HepG2 (cell line): ENCODE data around the gene OR1S2. TPM values are rescaled to one million over a fixed set of nuclear protein-coding genes. Genes with fewer than 3 reads are reported as not detected.
A peak's percentile ranks its signal among the peaks of the same experiment; 100 is the strongest.

Experiments
- BRCA1 ChIP-seq: sonication (generic); formaldehyde crosslinking; IDR thresholded peaks from 2 replicates; pipeline ENCODE4 v1.4.0; 2020; ENCODE audit warnings: missing genetic modification reagents
- ELF1 ChIP-seq: sonication (generic); formaldehyde crosslinking; IDR thresholded peaks from 2 replicates; pipeline ENCODE4 v1.4.0; 2020; ENCODE audit warnings: missing genetic modification reagents
- HNF1A ChIP-seq, 2 experiments: sonication (generic) in 1 of 2; formaldehyde crosslinking in 1 of 2; IDR thresholded peaks; 2 replicates each; pipeline versions ENCODE4 v1.4.0 to v1.6.1; 2016 to 2020; ENCODE audit warnings: borderline replicate concordance in 1 of 2, low read depth in 1 of 2, mild to moderate bottlenecking in 1 of 2, missing genetic modification reagents in 1 of 2
- MLXIP ChIP-seq: sonication (generic); formaldehyde crosslinking; IDR thresholded peaks from 2 replicates; pipeline ENCODE4 v1.9.0; 2021; ENCODE audit warnings: missing genetic modification reagents, borderline replicate concordance
- NCOA1 ChIP-seq: sonication (generic); formaldehyde crosslinking; IDR thresholded peaks from 2 replicates; pipeline ENCODE4 v1.9.0; 2021; ENCODE audit warnings: missing genetic modification reagents
- TCF12 ChIP-seq, 2 experiments: fragments of 450-650 bp in 1 of 2; sonication (generic) in 1 of 2; formaldehyde crosslinking in 1 of 2; IDR thresholded peaks; 2 replicates each; pipeline versions ENCODE4 v1.6.1 to v1.8.0; 2017 to 2022; ENCODE audit warnings: antibody characterized with exemption in 1 of 2, mild to moderate bottlenecking in 1 of 2, missing genetic modification reagents in 1 of 2, moderate library complexity in 1 of 2
- ZEB1 ChIP-seq: IDR thresholded peaks from 2 replicates; pipeline ENCODE4 v1.6.1; 2012; ENCODE audit warnings: mild to moderate bottlenecking, low read depth, inconsistent platforms; ENCODE audit not compliant: insufficient replicate concordance
- ZMYM4 ChIP-seq: sonication (generic); formaldehyde crosslinking; IDR thresholded peaks from 2 replicates; pipeline ENCODE4 v1.8.1; 2023; ENCODE audit warnings: mild to moderate bottlenecking, missing genetic modification reagents
- ZNF253 ChIP-seq: sonication (generic); formaldehyde crosslinking; IDR thresholded peaks from 2 replicates; pipeline ENCODE4 v1.8.0; 2022; ENCODE audit warnings: mild to moderate bottlenecking, missing genetic modification reagents, borderline replicate concordance
- ZNF557 ChIP-seq: sonication (generic); formaldehyde crosslinking; IDR thresholded peaks from 2 replicates; pipeline ENCODE4 v1.4.0; 2020; ENCODE audit warnings: missing genetic modification reagents
- ZNF614 ChIP-seq: IDR thresholded peaks from 2 replicates; pipeline ENCODE4 v1.6.1; 2018; ENCODE audit warnings: missing biosample characterization, missing genetic modification reagents, inconsistent platforms, borderline replicate concordance
- ZNF780A ChIP-seq: sonication (generic); formaldehyde crosslinking; IDR thresholded peaks from 2 replicates; pipeline ENCODE4 v1.8.0; 2022; ENCODE audit warnings: mild to moderate bottlenecking, missing genetic modification reagents, moderate library complexity
- polyA plus RNA-seq, 8 experiments: library from polyadenylated mRNA; depleted of rRNA in 3 of 8; stranded (reverse) in 7 of 8; unstranded in 1 of 8; fragments of >200 nt; fragmentation: Illumina TruSeq in 4 of 8; extraction: Trizol in 4 of 8; gene quantifications; 2 replicates each; pipeline versions ENCODE4 v1.2.1 to v1.2.3, GENCODE V29; 2011 to 2016; ENCODE audit warnings: low read depth in 4 of 8, missing spikeins in 1 of 8, mixed read lengths in 1 of 8; ENCODE audit not compliant: insufficient read depth in 1 of 8
- total RNA-seq, 5 experiments: library from RNA; depleted of rRNA; stranded (reverse); fragments of >200 nt; fragmentation: Illumina TruSeq; extraction: Trizol; gene quantifications; 2 replicates each; pipeline ENCODE4 v1.2.3, GENCODE V29; 2016; ENCODE audit warnings: low read depth in 1 of 5
- TF ChIP-seq, protein P1 (sequence below): sonication (generic); formaldehyde crosslinking; IDR thresholded peaks from 2 replicates; pipeline ENCODE4 v1.5.0; 2020; ENCODE audit warnings: missing genetic modification reagents
- TF ChIP-seq, protein P2 (sequence below): sonication (generic); formaldehyde crosslinking; IDR thresholded peaks from 2 replicates; pipeline ENCODE4 v1.4.0; 2020; ENCODE audit warnings: mild to moderate bottlenecking, low read depth, missing genetic modification reagents
- TF ChIP-seq, protein P3 (sequence below): sonication (generic); formaldehyde crosslinking; IDR thresholded peaks from 2 replicates; pipeline ENCODE4 v1.8.0; 2023; ENCODE audit warnings: mild to moderate bottlenecking, missing genetic modification reagents

Gene OR1S2
- total and polyA plus RNA-seq, 2 of the 13 experiments (the other 11 are each of a cell fraction or from before 2014, with no cell fraction given), result not detected

GRCh38 chr11:58165504-58166106 lies 38.3 kb downstream of the OR1S2 start (continued):
- TF ChIP-seq HNF1A (IDR thresholded peaks at IDR 0.05; ENCODE audit: low read depth) (peak; percentile 72), HNF1A (CRISPR knock-in tag; IDR thresholded peaks at IDR 0.05; ENCODE audit: borderline replicate concordance) (peak; percentile 91), ZNF253 (CRISPR knock-in tag) (no peak), ELF1 (CRISPR knock-in tag) (no peak; the same call in 1 of the 2 replicates), TCF12 (IDR thresholded peaks at IDR 0.05) (no peak), TCF12 (CRISPR knock-in tag; IDR thresholded peaks at IDR 0.05) (no peak), NCOA1 (CRISPR knock-in tag) (peak; percentile 90), ZEB1 (peak; percentile 82), ZNF557 (CRISPR knock-in tag) (no peak), BRCA1 (no peak), ZNF614 (CRISPR knock-in tag) (no peak; the same call in 1 of the 2 replicates), ZNF780A (CRISPR knock-in tag) (no peak), ZMYM4 (peak; percentile 89), MLXIP (CRISPR knock-in tag) (no peak)
- TF ChIP-seq, protein P1, sequence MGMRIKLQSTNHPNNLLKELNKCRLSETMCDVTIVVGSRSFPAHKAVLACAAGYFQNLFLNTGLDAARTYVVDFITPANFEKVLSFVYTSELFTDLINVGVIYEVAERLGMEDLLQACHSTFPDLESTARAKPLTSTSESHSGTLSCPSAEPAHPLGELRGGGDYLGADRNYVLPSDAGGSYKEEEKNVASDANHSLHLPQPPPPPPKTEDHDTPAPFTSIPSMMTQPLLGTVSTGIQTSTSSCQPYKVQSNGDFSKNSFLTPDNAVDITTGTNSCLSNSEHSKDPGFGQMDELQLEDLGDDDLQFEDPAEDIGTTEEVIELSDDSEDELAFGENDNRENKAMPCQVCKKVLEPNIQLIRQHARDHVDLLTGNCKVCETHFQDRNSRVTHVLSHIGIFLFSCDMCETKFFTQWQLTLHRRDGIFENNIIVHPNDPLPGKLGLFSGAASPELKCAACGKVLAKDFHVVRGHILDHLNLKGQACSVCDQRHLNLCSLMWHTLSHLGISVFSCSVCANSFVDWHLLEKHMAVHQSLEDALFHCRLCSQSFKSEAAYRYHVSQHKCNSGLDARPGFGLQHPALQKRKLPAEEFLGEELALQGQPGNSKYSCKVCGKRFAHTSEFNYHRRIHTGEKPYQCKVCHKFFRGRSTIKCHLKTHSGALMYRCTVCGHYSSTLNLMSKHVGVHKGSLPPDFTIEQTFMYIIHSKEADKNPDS, result peak; percentile 99
- TF ChIP-seq, protein P2, sequence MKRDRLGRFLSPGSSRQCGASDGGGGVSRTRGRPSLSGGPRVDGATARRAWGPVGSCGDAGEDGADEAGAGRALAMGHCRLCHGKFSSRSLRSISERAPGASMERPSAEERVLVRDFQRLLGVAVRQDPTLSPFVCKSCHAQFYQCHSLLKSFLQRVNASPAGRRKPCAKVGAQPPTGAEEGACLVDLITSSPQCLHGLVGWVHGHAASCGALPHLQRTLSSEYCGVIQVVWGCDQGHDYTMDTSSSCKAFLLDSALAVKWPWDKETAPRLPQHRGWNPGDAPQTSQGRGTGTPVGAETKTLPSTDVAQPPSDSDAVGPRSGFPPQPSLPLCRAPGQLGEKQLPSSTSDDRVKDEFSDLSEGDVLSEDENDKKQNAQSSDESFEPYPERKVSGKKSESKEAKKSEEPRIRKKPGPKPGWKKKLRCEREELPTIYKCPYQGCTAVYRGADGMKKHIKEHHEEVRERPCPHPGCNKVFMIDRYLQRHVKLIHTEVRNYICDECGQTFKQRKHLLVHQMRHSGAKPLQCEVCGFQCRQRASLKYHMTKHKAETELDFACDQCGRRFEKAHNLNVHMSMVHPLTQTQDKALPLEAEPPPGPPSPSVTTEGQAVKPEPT (CRISPR knock-in tag), result no peak
- TF ChIP-seq, protein P3, sequence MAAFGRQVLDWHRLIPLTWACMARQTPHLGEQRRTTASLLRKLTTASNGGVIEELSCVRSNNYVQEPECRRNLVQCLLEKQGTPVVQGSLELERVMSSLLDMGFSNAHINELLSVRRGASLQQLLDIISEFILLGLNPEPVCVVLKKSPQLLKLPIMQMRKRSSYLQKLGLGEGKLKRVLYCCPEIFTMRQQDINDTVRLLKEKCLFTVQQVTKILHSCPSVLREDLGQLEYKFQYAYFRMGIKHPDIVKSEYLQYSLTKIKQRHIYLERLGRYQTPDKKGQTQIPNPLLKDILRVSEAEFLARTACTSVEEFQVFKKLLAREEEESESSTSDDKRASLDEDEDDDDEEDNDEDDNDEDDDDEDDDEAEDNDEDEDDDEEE (CRISPR knock-in tag), result no peak
